ENCODE results near the gene ITPRID1.

Gene ITPRID1

GRCh38 chr7:31687024-31687748 is 173.3 kb downstream of the ITPRID1 start, which contains the start of gene PPP1R17:
PPP1R17 (plus strand) TSS chr7:31687215; CDS start chr7:31692442, 5,227 bp downstream.
- in situ Hi-C loops (cut with MboI; ENCODE audit: low pct_unique_long_range_greater_than_20kb, low sequenced_read_pairs), result no loop called here
- DNase-seq, result no peak

- DNase-seq, result no peak
These were observed 174.5 kb downstream of the ITPRID1 start for GRCh38 chr7:31688372-31688771.

GRCh38 chr7:31688996-31689395 is 175.1 kb downstream of the ITPRID1 start:
- in situ Hi-C loops (cut with MboI; ENCODE audit: low pct_unique_long_range_greater_than_20kb, low sequenced_read_pairs), result no loop called here
- no peak for DNase-seq

More at GRCh38 chr7:31688372-31688771, 174.5 kb downstream of the ITPRID1 start:
- in situ Hi-C loops (cut with MboI; ENCODE audit: low pct_unique_long_range_greater_than_20kb, low sequenced_read_pairs), result no loop called here

- no peak for DNase-seq
- in situ Hi-C loops (cut with MboI; ENCODE audit: low pct_unique_long_range_greater_than_20kb, low sequenced_read_pairs), result no loop called here
These were observed 177.0 kb downstream of the ITPRID1 start for GRCh38 chr7:31690935-31691334.

- no peak for DNase-seq
- in situ Hi-C loops (cut with MboI; ENCODE audit: low pct_unique_long_range_greater_than_20kb, low sequenced_read_pairs), result no loop called here
These were observed 178.6 kb downstream of the ITPRID1 start for GRCh38 chr7:31692451-31692850.

- no peak for DNase-seq
- in situ Hi-C loops (cut with MboI; ENCODE audit: low pct_unique_long_range_greater_than_20kb, low sequenced_read_pairs), result no loop called here
These were observed 179.0 kb downstream of the ITPRID1 start for GRCh38 chr7:31692871-31693270.

GRCh38 chr7:31695859-31696614 is 182.1 kb downstream of the ITPRID1 start:
- in situ Hi-C loops (cut with MboI; ENCODE audit: low pct_unique_long_range_greater_than_20kb, low sequenced_read_pairs), result no loop called here
- no peak for DNase-seq

- no peak for DNase-seq
- in situ Hi-C loops (cut with MboI; ENCODE audit: low pct_unique_long_range_greater_than_20kb, low sequenced_read_pairs), result no loop called here
These were observed 185.2 kb downstream of the ITPRID1 start for GRCh38 chr7:31699050-31699449.

- in situ Hi-C loops (cut with MboI; ENCODE audit: low pct_unique_long_range_greater_than_20kb, low sequenced_read_pairs), result no loop called here
- DNase-seq, result no peak
These were observed 188.5 kb downstream of the ITPRID1 start for GRCh38 chr7:31702354-31702753.

GRCh38 chr7:31705377-31705776 is 191.5 kb downstream of the ITPRID1 start:
- in situ Hi-C loops (cut with MboI; ENCODE audit: low pct_unique_long_range_greater_than_20kb, low sequenced_read_pairs), result no loop called here
- no peak for DNase-seq

- in situ Hi-C loops (cut with MboI; ENCODE audit: low pct_unique_long_range_greater_than_20kb, low sequenced_read_pairs), result no loop called here
- DNase-seq, result no peak
These were observed 193.2 kb downstream of the ITPRID1 start for GRCh38 chr7:31707089-31707488.
